HuH-7.5 (cell line): ENCODE measurements around the gene CDKAL1.
"Not testable (repeated sequence)": the region's sequence is repeated elsewhere in the genome, so short reads cannot be mapped to it uniquely, and the experiment has no call there.

ENCODE experiments used
- DNase-seq: peaks from one replicate; pipeline ENCODE4 v3.0.0; 2011; ENCODE audit warnings: low spot score

Gene CDKAL1

GRCh38 chr6:20710341-20710740, 176.1 kb downstream of the CDKAL1 start:
- DNase-seq: no peak

GRCh38 chr6:20711518-20711917, 177.3 kb downstream of the CDKAL1 start:
- no peak for DNase-seq

GRCh38 chr6:20712011-20712410, 177.8 kb downstream of the CDKAL1 start:
- DNase-seq: no peak

GRCh38 chr6:20715135-20715806, 181.0 kb downstream of the CDKAL1 start:
- DNase-seq: no peak

GRCh38 chr6:20716865-20717264, 182.6 kb downstream of the CDKAL1 start:
- DNase-seq: no peak

- DNase-seq: no peak
These were observed 183.5 kb downstream of the CDKAL1 start for GRCh38 chr6:20717743-20718142.

GRCh38 chr6:20718705-20719653, 184.7 kb downstream of the CDKAL1 start:
- no peak for DNase-seq

GRCh38 chr6:20719980-20720379, 185.7 kb downstream of the CDKAL1 start:
- DNase-seq: no peak

GRCh38 chr6:20721121-20721520, 186.9 kb downstream of the CDKAL1 start:
- DNase-seq: not testable (repeated sequence)

- no peak for DNase-seq
These were observed 188.2 kb downstream of the CDKAL1 start for GRCh38 chr6:20722455-20722854.

GRCh38 chr6:20723236-20723635, 189.0 kb downstream of the CDKAL1 start:
- no peak for DNase-seq

- DNase-seq: no peak
These were observed 190.4 kb downstream of the CDKAL1 start for GRCh38 chr6:20724443-20725190.

GRCh38 chr6:20725235-20725634, 191.0 kb downstream of the CDKAL1 start:
- not testable (repeated sequence) for DNase-seq

- no peak for DNase-seq
These were observed 194.8 kb downstream of the CDKAL1 start for GRCh38 chr6:20729086-20729485.

GRCh38 chr6:20732362-20732761, 198.1 kb downstream of the CDKAL1 start:
- not testable (repeated sequence) for DNase-seq

- DNase-seq: no peak
These were observed 198.6 kb downstream of the CDKAL1 start for GRCh38 chr6:20732896-20733295.

GRCh38 chr6:20737912-20738311, 203.7 kb downstream of the CDKAL1 start:
- no peak for DNase-seq

GRCh38 chr6:20740088-20740487, 205.8 kb downstream of the CDKAL1 start:
- DNase-seq: no peak

GRCh38 chr6:20740727-20741126, 206.5 kb downstream of the CDKAL1 start:
- DNase-seq: no peak

- no peak for DNase-seq
These were observed 207.2 kb downstream of the CDKAL1 start for GRCh38 chr6:20741490-20741889.

GRCh38 chr6:20744911-20745557, 210.8 kb downstream of the CDKAL1 start:
- no peak for DNase-seq

- no peak for DNase-seq
These were observed 211.8 kb downstream of the CDKAL1 start for GRCh38 chr6:20746024-20746423.
